Activated naive CD8-positive, alpha-beta T cell (primary cell): ENCODE data around the gene MTPN.
A peak's percentile ranks its signal among the peaks of the same experiment; 100 is the strongest.

Experiments
- H3K27ac Mint-ChIP-seq: one replicate; pipeline ENCODE4 v1.8.0; 2021; ENCODE audit warnings: mixed read lengths
- H3K27me3 Mint-ChIP-seq: one replicate; pipeline ENCODE4 v1.8.0; 2021; ENCODE audit warnings: mixed read lengths
- H3K36me3 Mint-ChIP-seq: one replicate; pipeline ENCODE4 v1.8.0; 2021; ENCODE audit warnings: mixed read lengths
- H3K4me1 Mint-ChIP-seq: one replicate; pipeline ENCODE4 v1.8.0; 2021; ENCODE audit warnings: low read depth, mixed read lengths
- H3K4me3 Mint-ChIP-seq: one replicate; pipeline ENCODE4 v1.8.0; 2021; ENCODE audit warnings: mild to moderate bottlenecking, mixed read lengths
- H3K9me3 Mint-ChIP-seq: one replicate; pipeline ENCODE4 v1.8.0; 2021; ENCODE audit warnings: low read depth, mixed read lengths

MTPN gene

GRCh38 chr7:135977007-135977741, at the start of gene MTPN:
Gene MTPN (minus strand): TSS chr7:135977359. CDS start chr7:135977100, 259 bp downstream.
- H3K27me3 Mint-ChIP-seq = no peaks in the 10 kb centered on the region
- H3K27ac Mint-ChIP-seq = peak within 1 kb of the TSS; percentile 84
- H3K4me3 Mint-ChIP-seq = peak within 1 kb of the TSS; percentile 96
- peaks cover 80% of the 10 kb centered on the region for H3K4me1 Mint-ChIP-seq
- H3K9me3 Mint-ChIP-seq = no peaks in the 10 kb centered on the region
- H3K36me3 Mint-ChIP-seq = peaks cover 7% of the 10 kb centered on the region

- H3K4me3 Mint-ChIP-seq = no peak overlapping the region
Observed at GRCh38 chr7:136026209-136026608, 49.0 kb upstream of the MTPN start.

GRCh38 chr7:136023134-136023869, 46.1 kb upstream of the MTPN start:
- H3K9me3 Mint-ChIP-seq = no peaks in the 10 kb centered on the region
- H3K4me1 Mint-ChIP-seq = no peaks in the 10 kb centered on the region
- H3K4me3 Mint-ChIP-seq = no peak overlapping the region
- no peaks in the 10 kb centered on the region for H3K27me3 Mint-ChIP-seq
- peaks cover 2% of the 10 kb centered on the region for H3K36me3 Mint-ChIP-seq
- H3K27ac Mint-ChIP-seq = no peak overlapping the region

More at GRCh38 chr7:136026209-136026608, 49.0 kb upstream of the MTPN start:
- H3K27me3 Mint-ChIP-seq = no peaks in the 10 kb centered on the region
- no peak overlapping the region for H3K27ac Mint-ChIP-seq
- peaks cover 2% of the 10 kb centered on the region for H3K36me3 Mint-ChIP-seq
- peaks cover 2% of the 10 kb centered on the region for H3K4me1 Mint-ChIP-seq
- H3K9me3 Mint-ChIP-seq = no peaks in the 10 kb centered on the region

- Mint-ChIP-seq H3K9me3 (peaks cover 3% of the 10 kb centered on the region), H3K4me1 (peaks cover 4% of the 10 kb centered on the region), H3K27ac (no peak overlapping the region), H3K36me3 (peaks cover 2% of the 10 kb centered on the region), H3K4me3 (no peak overlapping the region), H3K27me3 (peaks cover 3% of the 10 kb centered on the region)
Observed at GRCh38 chr7:136020556-136020955, 43.4 kb upstream of the MTPN start.

- Mint-ChIP-seq H3K27ac (no peak overlapping the region), H3K36me3 (peaks cover 2% of the 10 kb centered on the region), H3K4me3 (no peak overlapping the region), H3K9me3 (peaks cover 3% of the 10 kb centered on the region), H3K27me3 (peaks cover 6% of the 10 kb centered on the region), H3K4me1 (peaks cover 4% of the 10 kb centered on the region)
Observed at GRCh38 chr7:136018104-136018503, 40.9 kb upstream of the MTPN start.

GRCh38 chr7:136016649-136017395, 39.7 kb upstream of the MTPN start:
- Mint-ChIP-seq H3K36me3 (peaks cover 2% of the 10 kb centered on the region), H3K27me3 (peaks cover 10% of the 10 kb centered on the region), H3K27ac (no peak overlapping the region), H3K4me1 (peaks cover 7% of the 10 kb centered on the region), H3K9me3 (peaks cover 3% of the 10 kb centered on the region), H3K4me3 (no peak overlapping the region)

GRCh38 chr7:136015638-136016037, 38.5 kb upstream of the MTPN start:
- Mint-ChIP-seq H3K27me3 (peaks cover 10% of the 10 kb centered on the region), H3K4me3 (no peak overlapping the region), H3K9me3 (peaks cover 3% of the 10 kb centered on the region), H3K4me1 (peaks cover 7% of the 10 kb centered on the region), H3K27ac (no peak overlapping the region), H3K36me3 (peaks cover 2% of the 10 kb centered on the region)

GRCh38 chr7:136014659-136015058, 37.5 kb upstream of the MTPN start:
- H3K27ac Mint-ChIP-seq = no peak overlapping the region
- peaks cover 2% of the 10 kb centered on the region for H3K36me3 Mint-ChIP-seq
- H3K9me3 Mint-ChIP-seq = peaks cover 3% of the 10 kb centered on the region
- H3K27me3 Mint-ChIP-seq = peaks cover 10% of the 10 kb centered on the region
- no peak overlapping the region for H3K4me3 Mint-ChIP-seq
- peaks cover 7% of the 10 kb centered on the region for H3K4me1 Mint-ChIP-seq

GRCh38 chr7:136012238-136012637, 35.1 kb upstream of the MTPN start:
- Mint-ChIP-seq H3K4me3 (no peak overlapping the region), H3K4me1 (peaks cover 7% of the 10 kb centered on the region), H3K27ac (no peak overlapping the region), H3K9me3 (peaks cover 3% of the 10 kb centered on the region), H3K36me3 (no peaks in the 10 kb centered on the region), H3K27me3 (peaks cover 10% of the 10 kb centered on the region)

- Mint-ChIP-seq H3K4me1 (peaks cover 3% of the 10 kb centered on the region), H3K4me3 (no peak overlapping the region), H3K36me3 (no peaks in the 10 kb centered on the region), H3K27ac (no peak overlapping the region), H3K27me3 (peaks cover 6% of the 10 kb centered on the region), H3K9me3 (no peaks in the 10 kb centered on the region)
Observed at GRCh38 chr7:136009488-136010079, 32.4 kb upstream of the MTPN start.

GRCh38 chr7:136006208-136006607, 29.0 kb upstream of the MTPN start:
- no peaks in the 10 kb centered on the region for H3K4me1 Mint-ChIP-seq
- no peaks in the 10 kb centered on the region for H3K9me3 Mint-ChIP-seq
- no peaks in the 10 kb centered on the region for H3K27me3 Mint-ChIP-seq
- no peak overlapping the region for H3K4me3 Mint-ChIP-seq
- H3K36me3 Mint-ChIP-seq = no peaks in the 10 kb centered on the region
- no peak overlapping the region for H3K27ac Mint-ChIP-seq

- H3K4me3 Mint-ChIP-seq = no peak overlapping the region
- no peaks in the 10 kb centered on the region for H3K4me1 Mint-ChIP-seq
- H3K27me3 Mint-ChIP-seq = no peaks in the 10 kb centered on the region
- H3K36me3 Mint-ChIP-seq = no peaks in the 10 kb centered on the region
- no peaks in the 10 kb centered on the region for H3K9me3 Mint-ChIP-seq
- no peak overlapping the region for H3K27ac Mint-ChIP-seq
Observed at GRCh38 chr7:136004083-136004482, 26.9 kb upstream of the MTPN start.

- no peaks in the 10 kb centered on the region for H3K9me3 Mint-ChIP-seq
Observed at GRCh38 chr7:136002802-136003201, 25.6 kb upstream of the MTPN start.

GRCh38 chr7:136000288-136000913, 23.2 kb upstream of the MTPN start:
- Mint-ChIP-seq H3K9me3 (no peaks in the 10 kb centered on the region), H3K4me3 (no peak overlapping the region), H3K4me1 (no peaks in the 10 kb centered on the region), H3K36me3 (no peaks in the 10 kb centered on the region), H3K27me3 (no peaks in the 10 kb centered on the region), H3K27ac (no peak overlapping the region)

More at GRCh38 chr7:136002802-136003201, 25.6 kb upstream of the MTPN start:
- no peak overlapping the region for H3K27ac Mint-ChIP-seq
- no peaks in the 10 kb centered on the region for H3K36me3 Mint-ChIP-seq
- no peak overlapping the region for H3K4me3 Mint-ChIP-seq
- H3K4me1 Mint-ChIP-seq = no peaks in the 10 kb centered on the region
- no peaks in the 10 kb centered on the region for H3K27me3 Mint-ChIP-seq
